Bronchial epithelial cell (primary cell): ENCODE measurements around the gene CNIH2. TPM values are rescaled to one million over a fixed set of nuclear protein-coding genes. Genes with fewer than 3 reads are reported as not detected.

Source experiments
- DNase-seq: peaks from one replicate; pipeline ENCODE4 v3.0.0-alpha.2; 2010; ENCODE audit warnings: low read depth
- FAIRE-seq: peaks from 2 replicates; lab custom pipeline; 2011; peaks lifted over from hg19 to GRCh38; lab: Jason Lieb, UNC
- H3K27me3 ChIP-seq: 2 replicates; pipeline ENCODE4 v1.5.1; 2011; ENCODE audit warnings: low read length; ENCODE audit not compliant: control insufficient read depth, insufficient read depth
- H3K36me3 ChIP-seq: 2 replicates; pipeline ENCODE4 v1.5.1; 2011; ENCODE audit warnings: low read length; ENCODE audit not compliant: control insufficient read depth, insufficient read depth
- H3K4me3 ChIP-seq: 2 replicates; pipeline ENCODE4 v1.5.1; 2011; ENCODE audit warnings: mild to moderate bottlenecking, low read depth, low read length, control low read depth
- CTCF ChIP-seq: IDR thresholded peaks from 2 replicates; pipeline ENCODE4 v1.5.1; 2011; ENCODE audit warnings: mild to moderate bottlenecking, moderate library complexity, low read length, control low read depth, inconsistent platforms; ENCODE audit not compliant: insufficient read depth, severe bottlenecking
- total RNA-seq: library from RNA; depleted of rRNA; stranded (reverse); fragments of >200 nt; gene quantifications from 2 replicates; pipeline ENCODE4 v1.2.1, GENCODE V29; 2014

CNIH2 gene
- total RNA-seq, 1 donor from 2014 or later: not detected

- DNase-seq (no peak), FAIRE-seq (no peak)
- Histone ChIP-seq H3K27me3 (peaks cover 2% of the 10 kb centered on the region), H3K36me3 (no peaks in the 10 kb centered on the region), H3K4me3 (peak overlapping the region; percentile 2)
- TF ChIP-seq CTCF: no peak
Observed at GRCh38 chr11:66313321-66314185, 35.6 kb downstream of the CNIH2 start.

DNA sequence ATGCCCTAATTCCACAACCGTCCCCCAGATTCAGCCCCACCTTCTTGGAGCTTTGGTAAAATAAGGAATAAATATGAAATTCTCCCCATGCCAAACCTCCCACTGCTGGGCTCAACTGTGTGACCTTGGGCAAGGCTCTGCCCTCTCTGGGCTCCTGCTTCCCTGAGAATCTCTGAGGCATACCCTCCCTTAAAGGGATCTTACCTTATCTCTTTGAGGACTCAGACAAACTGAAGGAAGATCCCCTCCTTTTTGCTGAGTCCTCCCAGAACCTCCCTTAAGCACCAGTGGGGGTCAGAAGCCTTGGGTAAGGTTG lies 36.2 kb downstream of the CNIH2 start:
- H3K4me3 ChIP-seq: no peak overlapping the region
- no peaks in the 10 kb centered on the region for H3K36me3 ChIP-seq
- peaks cover 2% of the 10 kb centered on the region for H3K27me3 ChIP-seq
- no peak for FAIRE-seq
- DNase-seq: no peak
- TF ChIP-seq CTCF: no peak

DNA sequence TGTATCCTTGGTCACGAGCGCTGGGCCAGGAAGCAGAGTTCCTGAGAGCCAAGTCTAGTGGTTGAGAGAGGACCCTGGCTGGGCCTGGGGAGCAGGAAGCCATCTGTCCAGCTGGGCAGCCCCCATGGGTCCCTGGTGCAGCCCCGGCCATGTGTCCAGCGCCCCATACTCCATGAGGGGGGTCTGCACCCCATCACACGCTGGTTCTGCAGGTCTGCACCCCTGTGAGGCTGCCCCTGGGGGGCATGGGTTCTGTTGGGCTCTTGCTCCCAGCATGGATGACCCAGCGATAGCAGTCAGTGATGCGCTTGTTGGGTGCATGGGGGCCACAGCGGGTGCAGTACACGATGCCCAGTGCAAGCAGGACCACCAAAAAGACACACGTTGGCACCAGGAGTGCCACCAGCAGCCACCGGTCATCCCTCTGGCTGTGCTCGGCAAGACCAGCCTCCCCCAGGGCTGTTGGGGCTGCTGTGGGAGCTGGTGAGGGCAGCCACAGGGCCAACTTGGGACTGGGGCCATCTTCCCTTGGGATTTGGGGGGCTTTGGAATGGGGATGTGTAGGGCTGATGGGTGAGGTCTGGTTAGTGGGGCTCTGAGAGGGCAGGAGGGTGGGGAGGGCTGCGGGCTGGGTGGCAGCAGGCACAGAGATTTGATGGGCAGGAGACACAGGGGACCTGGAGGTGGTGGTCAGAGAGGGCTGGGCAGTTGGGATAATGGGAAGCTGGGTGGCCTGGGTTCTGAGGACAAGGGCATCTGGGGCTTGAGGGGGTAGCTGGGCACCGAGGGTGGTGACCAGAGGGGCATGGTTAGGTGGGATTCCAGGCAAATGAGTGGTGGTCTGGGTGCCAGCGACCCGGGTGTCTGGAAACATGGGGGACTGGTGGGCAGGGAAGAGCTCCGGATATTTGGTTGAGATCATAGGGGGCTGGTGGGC lies 36.9 kb downstream of the CNIH2 start:
- FAIRE-seq: no peak
- no peak for DNase-seq
- TF ChIP-seq CTCF: no peak
- Histone ChIP-seq H3K27me3 (peaks cover 2% of the 10 kb centered on the region), H3K4me3 (no peak overlapping the region), H3K36me3 (no peaks in the 10 kb centered on the region)

GRCh38 chr11:66315498-66315885 lies 37.5 kb downstream of the CNIH2 start:
- FAIRE-seq (no peak), DNase-seq (no peak)
- no peak for TF ChIP-seq CTCF
- H3K27me3 ChIP-seq: peaks cover 2% of the 10 kb centered on the region
- no peaks in the 10 kb centered on the region for H3K36me3 ChIP-seq
- no peak overlapping the region for H3K4me3 ChIP-seq

GRCh38 chr11:66315921-66316811 lies 38.2 kb downstream of the CNIH2 start:
- DNase-seq (no peak), FAIRE-seq (no peak)
- no peak overlapping the region for H3K4me3 ChIP-seq
- no peak for TF ChIP-seq CTCF
- H3K36me3 ChIP-seq: no peaks in the 10 kb centered on the region
- peaks cover 2% of the 10 kb centered on the region for H3K27me3 ChIP-seq
